ENCODE measurements around the gene ADAMTS7.
"Not testable (repeated sequence)": the region's sequence is repeated elsewhere in the genome, so short reads cannot be mapped to it uniquely, and the experiment has no call there.

Gene ADAMTS7

GRCh38 chr15:78790027-78790426 lies 21.2 kb downstream of the ADAMTS7 start (continued):
- TF ChIP-seq ZNF677 (tag by site-specific recombination; IDR thresholded peaks at IDR 0.05) (no peak), ZSCAN16 (tag by site-specific recombination; IDR thresholded peaks at IDR 0.05) (no peak), ZBTB44 (tag by site-specific recombination; IDR thresholded peaks at IDR 0.05) (no peak), ZNF26 (tag by site-specific recombination; IDR thresholded peaks at IDR 0.05) (no peak), ZSCAN30 (tag by site-specific recombination; IDR thresholded peaks at IDR 0.05) (no peak), ZNF701 (tag by site-specific recombination; IDR thresholded peaks at IDR 0.05) (no peak), MEIS1 (CRISPR knock-in tag; IDR thresholded peaks at IDR 0.05; ENCODE audit: borderline replicate concordance) (no peak), ZNF555 (tag by site-specific recombination; conservative IDR thresholded peaks at IDR 0.05) (no peak), PRDM6 (tag by site-specific recombination; IDR thresholded peaks at IDR 0.05) (no peak)

- H3K36me3 ChIP-seq (ENCODE audit: control insufficient read depth in 2 of 2, insufficient read depth in 1 of 2, low read length in 2 of 2), result no peaks in the 10 kb centered on the region
Measured at GRCh38 chr15:78789615-78790014, 21.6 kb downstream of the ADAMTS7 start.

GRCh38 chr15:78788016-78788660 lies 23.1 kb downstream of the ADAMTS7 start:
- Histone ChIP-seq H3K27ac (ENCODE audit: extremely low read depth, low read depth, low read length) (no peak overlapping the region), H3K9me3 (ENCODE audit: control insufficient read depth, insufficient read depth, low read depth, low read length) (no peaks in the 10 kb centered on the region), H3K4me1 (ENCODE audit: control insufficient read depth, insufficient read depth, low read length) (no peaks in the 10 kb centered on the region), H3K4me3 (ENCODE audit: low read depth, low read length) (no peak overlapping the region), H3K36me3 (ENCODE audit: control insufficient read depth in 2 of 2, insufficient read depth in 1 of 2, low read length in 2 of 2) (no peaks in the 10 kb centered on the region)
- ChIA-PET POLR2A (no interaction called here), CTCF (interaction anchor here (1.0 kb wide), 1 partner anchor 14 kb away, joined by 5 read pairs; no protein-coding TSS in a partner anchor)
- TF ChIP-seq ZNF202 (tag by site-specific recombination; IDR thresholded peaks at IDR 0.05; ENCODE audit: borderline replicate concordance) (no peak), MZF1 (tag by site-specific recombination; IDR thresholded peaks at IDR 0.05; ENCODE audit: borderline replicate concordance) (no peak)

More at GRCh38 chr15:78789615-78790014, 21.6 kb downstream of the ADAMTS7 start:
- Histone ChIP-seq H3K9me3 (ENCODE audit: control insufficient read depth, insufficient read depth, low read depth, low read length) (no peaks in the 10 kb centered on the region), H3K4me1 (ENCODE audit: control insufficient read depth, insufficient read depth, low read length) (no peaks in the 10 kb centered on the region), H3K4me3 (ENCODE audit: low read depth, low read length) (no peak overlapping the region), H3K27ac (ENCODE audit: extremely low read depth, low read depth, low read length) (no peak overlapping the region)
- ChIA-PET POLR2A (no interaction called here), CTCF (interaction anchor here (0.6 kb wide), 2 partner anchors 19 to 104 kb away, joined by 3 to 4 read pairs; no protein-coding TSS in a partner anchor)
- no peak for TF ChIP-seq ZNF155 (tag by site-specific recombination; IDR thresholded peaks at IDR 0.05)
- no peak for TF ChIP-seq ZNF266 (tag by site-specific recombination; IDR thresholded peaks at IDR 0.05; ENCODE audit: low read depth)

GRCh38 chr15:78782402-78782801 lies 28.9 kb downstream of the ADAMTS7 start:
- CTCF ChIA-PET; H3K4me1 ChIP-seq (ENCODE audit: control insufficient read depth, insufficient read depth, low read length); H3K4me3 ChIP-seq (ENCODE audit: low read depth, low read length); H3K27ac ChIP-seq (ENCODE audit: extremely low read depth, low read depth, low read length); POLR2A ChIA-PET; H3K36me3 ChIP-seq (ENCODE audit: control insufficient read depth in 2 of 2, insufficient read depth in 1 of 2, low read length in 2 of 2); H3K9me3 ChIP-seq (ENCODE audit: control insufficient read depth, insufficient read depth, low read depth, low read length): not testable (repeated sequence)

- H3K9me3 ChIP-seq (ENCODE audit: control insufficient read depth, insufficient read depth, low read depth, low read length); H3K4me3 ChIP-seq (ENCODE audit: low read depth, low read length); H3K27ac ChIP-seq (ENCODE audit: extremely low read depth, low read depth, low read length); POLR2A ChIA-PET; H3K4me1 ChIP-seq (ENCODE audit: control insufficient read depth, insufficient read depth, low read length); H3K36me3 ChIP-seq (ENCODE audit: control insufficient read depth in 2 of 2, insufficient read depth in 1 of 2, low read length in 2 of 2); CTCF ChIA-PET: not testable (repeated sequence)
Measured at GRCh38 chr15:78781381-78781780, 29.9 kb downstream of the ADAMTS7 start.

GRCh38 chr15:78779975-78780374 lies 31.3 kb downstream of the ADAMTS7 start:
- H3K4me1 ChIP-seq (ENCODE audit: control insufficient read depth, insufficient read depth, low read length); POLR2A ChIA-PET; H3K9me3 ChIP-seq (ENCODE audit: control insufficient read depth, insufficient read depth, low read depth, low read length); CTCF ChIA-PET; H3K27ac ChIP-seq (ENCODE audit: extremely low read depth, low read depth, low read length); H3K4me3 ChIP-seq (ENCODE audit: low read depth, low read length); H3K36me3 ChIP-seq (ENCODE audit: control insufficient read depth in 2 of 2, insufficient read depth in 1 of 2, low read length in 2 of 2): not testable (repeated sequence)

GRCh38 chr15:78779176-78779785 lies 32.0 kb downstream of the ADAMTS7 start:
- H3K27ac ChIP-seq (ENCODE audit: extremely low read depth, low read depth, low read length); CTCF ChIA-PET; H3K36me3 ChIP-seq (ENCODE audit: control insufficient read depth in 2 of 2, insufficient read depth in 1 of 2, low read length in 2 of 2); H3K4me3 ChIP-seq (ENCODE audit: low read depth, low read length); H3K4me1 ChIP-seq (ENCODE audit: control insufficient read depth, insufficient read depth, low read length); H3K9me3 ChIP-seq (ENCODE audit: control insufficient read depth, insufficient read depth, low read depth, low read length); POLR2A ChIA-PET: not testable (repeated sequence)
